HCT116 (cell line): ENCODE measurements around the gene DKK2.

Experiments used
- JUND ChIP-seq: IDR thresholded peaks from 2 replicates; pipeline ENCODE4 v1.6.1; 2012
- POLR2AphosphoS5 ChIP-seq: IDR thresholded peaks from 2 replicates; pipeline ENCODE4 v1.6.1; 2011; ENCODE audit warnings: mild to moderate bottlenecking, low read depth, low read length, moderate library complexity
- TF ChIP-seq, protein P1 (sequence below), 3 experiments: fragments of 200-600 bp in 1 of 3; sonication (generic) in 1 of 3; IDR thresholded peaks in 2 of 3; conservative IDR thresholded peaks in 1 of 3; 2 replicates each; pipeline ENCODE4 v1.5.1; 2012 to 2017; ENCODE audit warnings: low read depth in 2 of 3, low read length in 2 of 3, antibody characterized with exemption in 1 of 3, borderline replicate concordance in 1 of 3, control low read depth in 1 of 3, mild to moderate bottlenecking in 1 of 3, mixed read lengths in 1 of 3, mixed run types in 1 of 3, moderate library complexity in 1 of 3; ENCODE audit not compliant: insufficient read depth in 1 of 3
- TF ChIP-seq, protein P2 (sequence below): IDR thresholded peaks from 2 replicates; pipeline ENCODE4 v1.6.1; 2012

DNA sequence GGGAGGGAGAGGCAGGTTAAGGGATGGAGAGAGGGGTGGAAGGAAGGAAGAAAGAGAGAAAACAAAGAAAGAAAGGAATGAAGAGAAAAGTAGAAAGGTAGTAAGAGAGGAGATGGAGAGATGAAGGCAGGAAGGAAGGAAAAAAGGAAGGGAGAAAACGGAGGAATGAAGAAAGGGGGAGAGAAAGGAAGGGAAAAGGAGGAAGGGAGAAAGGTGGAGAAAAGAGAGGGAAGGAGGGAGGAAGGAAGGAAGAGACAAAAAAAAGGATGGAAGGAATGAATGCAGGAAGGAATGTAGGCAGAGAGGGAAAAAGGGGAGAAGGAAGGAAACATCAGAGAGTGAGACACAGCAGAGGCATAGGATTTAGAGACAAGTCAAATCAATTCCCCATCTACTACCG is 68.2 kb downstream of the DKK2 start:
- TF ChIP-seq, protein P1, sequence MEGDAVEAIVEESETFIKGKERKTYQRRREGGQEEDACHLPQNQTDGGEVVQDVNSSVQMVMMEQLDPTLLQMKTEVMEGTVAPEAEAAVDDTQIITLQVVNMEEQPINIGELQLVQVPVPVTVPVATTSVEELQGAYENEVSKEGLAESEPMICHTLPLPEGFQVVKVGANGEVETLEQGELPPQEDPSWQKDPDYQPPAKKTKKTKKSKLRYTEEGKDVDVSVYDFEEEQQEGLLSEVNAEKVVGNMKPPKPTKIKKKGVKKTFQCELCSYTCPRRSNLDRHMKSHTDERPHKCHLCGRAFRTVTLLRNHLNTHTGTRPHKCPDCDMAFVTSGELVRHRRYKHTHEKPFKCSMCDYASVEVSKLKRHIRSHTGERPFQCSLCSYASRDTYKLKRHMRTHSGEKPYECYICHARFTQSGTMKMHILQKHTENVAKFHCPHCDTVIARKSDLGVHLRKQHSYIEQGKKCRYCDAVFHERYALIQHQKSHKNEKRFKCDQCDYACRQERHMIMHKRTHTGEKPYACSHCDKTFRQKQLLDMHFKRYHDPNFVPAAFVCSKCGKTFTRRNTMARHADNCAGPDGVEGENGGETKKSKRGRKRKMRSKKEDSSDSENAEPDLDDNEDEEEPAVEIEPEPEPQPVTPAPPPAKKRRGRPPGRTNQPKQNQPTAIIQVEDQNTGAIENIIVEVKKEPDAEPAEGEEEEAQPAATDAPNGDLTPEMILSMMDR (IDR thresholded peaks at IDR 0.05 in 2 of 3, conservative IDR thresholded peaks at IDR 0.05 in 1 of 3; ENCODE audit: borderline replicate concordance in 1 of 3, insufficient read depth in 1 of 3, low read depth in 2 of 3, low read length in 2 of 3): no peak
- TF ChIP-seq, protein P2, sequence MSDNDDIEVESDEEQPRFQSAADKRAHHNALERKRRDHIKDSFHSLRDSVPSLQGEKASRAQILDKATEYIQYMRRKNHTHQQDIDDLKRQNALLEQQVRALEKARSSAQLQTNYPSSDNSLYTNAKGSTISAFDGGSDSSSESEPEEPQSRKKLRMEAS: no peak
- TF ChIP-seq POLR2AphosphoS5 (no peak), JUND (no peak)
